Retina (tissue), 1 donor: ENCODE results near the gene LAPTM5.

Experiments
- DNase-seq: peaks from one replicate; pipeline ENCODE4 v3.0.0-alpha.2; 2016

LAPTM5 gene

DNA sequence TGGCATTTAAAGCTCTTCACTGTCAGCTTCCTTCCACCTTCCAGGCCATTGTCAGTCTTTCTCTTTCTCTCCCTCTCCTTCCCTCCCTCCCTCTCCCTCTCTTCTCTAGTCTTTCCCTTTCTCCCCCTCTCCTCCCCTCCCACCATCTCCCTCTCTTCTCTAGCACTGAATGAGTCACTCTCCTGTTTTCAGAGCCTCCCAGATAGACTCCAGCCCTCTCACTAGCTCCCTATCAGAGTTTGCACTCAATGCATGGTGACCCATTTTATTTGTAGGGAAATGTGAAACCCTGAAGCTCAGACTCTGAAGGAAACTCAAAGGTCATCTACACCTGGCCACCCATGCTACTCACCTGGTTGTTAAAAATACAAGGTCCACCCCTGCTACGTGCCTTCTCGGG lies 29.8 kb downstream of the LAPTM5 start:
- DNase-seq: no peak

DNA sequence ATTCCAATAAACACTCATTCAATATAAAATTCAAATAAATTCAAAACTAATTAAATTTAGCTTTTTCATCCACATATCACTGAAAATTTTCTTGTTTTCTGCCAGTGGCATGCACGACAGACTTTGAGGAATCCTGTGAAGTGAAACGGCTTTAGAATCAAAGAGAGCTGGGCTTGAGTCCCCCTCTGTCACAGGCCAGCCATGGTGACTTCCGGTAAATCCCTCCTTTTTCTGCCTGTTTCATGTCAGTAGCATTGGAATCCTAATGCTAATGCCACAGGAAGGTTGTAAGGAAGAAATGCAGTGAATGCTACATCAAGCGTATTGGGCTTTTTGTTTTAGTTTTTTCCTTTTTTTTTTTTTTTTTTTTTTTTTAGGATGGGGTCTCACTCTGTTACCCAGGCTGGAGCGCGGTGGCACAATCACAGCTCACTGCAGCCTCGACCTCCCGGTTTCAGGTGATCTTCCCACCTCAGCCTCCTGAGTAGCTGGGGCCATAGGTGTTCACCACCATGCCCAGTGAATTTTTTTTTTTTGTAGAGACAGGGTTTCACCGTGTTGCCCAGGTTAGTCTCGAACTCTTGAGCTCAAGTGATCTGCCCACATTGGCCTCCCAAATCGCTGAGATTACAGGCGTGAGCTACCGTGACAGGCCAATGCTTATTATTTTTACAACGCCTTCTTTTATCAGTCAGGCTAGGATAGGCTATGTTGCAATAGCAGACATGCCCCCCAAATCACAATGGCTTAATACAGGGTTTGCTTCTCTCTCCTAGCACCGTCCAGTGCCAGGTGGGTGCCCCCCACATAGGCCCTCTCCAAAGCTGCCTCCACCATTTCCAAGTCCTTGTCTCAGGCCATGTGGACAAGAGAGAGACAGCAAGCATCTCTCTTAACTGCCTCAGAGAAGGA lies 30.5 kb downstream of the LAPTM5 start:
- DNase-seq: no peak

DNA sequence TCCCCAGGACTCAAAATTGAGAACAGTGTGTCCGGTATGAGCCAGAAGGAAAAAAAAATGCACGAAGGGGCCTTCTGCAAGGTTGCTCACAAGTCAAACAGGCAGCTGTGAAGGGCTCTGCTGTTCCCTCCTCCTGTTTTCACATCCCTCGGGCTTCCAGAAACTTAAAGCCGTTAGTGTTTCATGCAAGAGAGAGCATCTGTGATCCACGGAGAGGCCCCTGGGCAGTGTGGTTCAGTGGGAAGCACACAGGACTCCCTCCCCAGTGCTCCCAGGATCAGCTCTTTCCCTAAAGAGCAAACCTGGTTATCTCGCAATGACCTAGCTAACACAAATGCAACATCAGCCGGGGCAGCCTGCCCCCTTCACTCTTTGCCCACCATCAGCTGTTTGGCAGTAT lies 31.3 kb downstream of the LAPTM5 start:
- DNase-seq: no peak

- DNase-seq: no peak
These were observed 32.0 kb downstream of the LAPTM5 start for GRCh38 chr1:30725450-30726095.

DNA sequence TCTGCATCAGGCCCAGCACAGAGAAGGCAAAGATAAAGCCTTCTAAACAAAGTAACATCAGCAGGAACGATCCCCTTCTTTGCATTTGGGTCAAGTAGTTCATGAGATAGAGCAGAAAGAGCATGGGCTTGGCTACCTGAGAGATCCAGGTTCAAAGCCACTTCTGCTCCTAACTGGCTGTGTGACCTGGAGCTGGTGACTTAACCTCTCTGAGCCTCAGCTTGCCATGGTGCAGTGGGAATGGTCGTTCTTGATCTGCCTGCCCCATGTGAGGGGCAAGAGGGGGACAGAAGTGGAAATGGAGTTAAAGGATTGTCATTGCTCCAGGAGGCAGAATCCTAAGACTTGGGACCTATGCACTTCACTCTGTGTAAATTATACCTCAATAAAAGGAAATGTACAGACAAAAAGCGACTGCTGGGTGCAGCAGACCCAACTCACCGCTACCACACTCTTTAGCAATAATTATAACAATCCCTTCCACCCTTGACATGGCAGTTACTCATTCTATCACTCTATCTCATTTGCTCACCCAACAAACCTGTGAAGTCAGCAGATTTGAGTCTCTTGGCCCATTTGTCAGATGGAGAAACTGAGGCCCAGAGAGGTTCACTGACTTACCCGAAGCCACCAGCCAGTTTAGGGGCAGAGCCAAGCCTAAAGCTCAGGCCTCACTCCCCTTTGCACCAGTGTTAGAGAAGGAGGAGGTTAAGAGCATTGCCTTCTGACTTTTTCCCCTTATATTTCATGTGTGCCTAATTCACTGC lies 32.7 kb downstream of the LAPTM5 start:
- DNase-seq: no peak

- DNase-seq: no peak
These were observed 33.4 kb downstream of the LAPTM5 start for GRCh38 chr1:30724175-30724574.

DNA sequence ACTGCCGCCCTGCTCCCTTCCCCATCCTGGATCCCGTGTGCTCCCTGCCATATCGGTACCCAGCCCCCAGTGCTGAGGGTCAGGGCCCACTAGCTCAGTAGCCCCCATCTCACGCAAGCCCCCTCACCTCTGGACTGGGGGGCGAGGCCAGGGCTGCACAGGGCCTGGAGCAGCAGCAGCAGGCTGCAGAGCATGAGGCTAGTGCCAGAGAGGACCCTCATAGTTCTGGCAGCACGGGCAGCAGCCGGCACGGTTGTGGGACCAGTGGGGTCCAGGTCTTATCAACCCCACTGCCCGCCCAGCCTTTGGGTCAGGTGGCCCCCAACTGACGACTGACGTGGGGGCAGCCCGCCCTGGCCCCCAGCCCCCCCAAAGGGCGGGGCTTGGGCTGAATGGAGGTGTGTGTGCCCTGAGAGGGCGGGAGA lies 34.2 kb downstream of the LAPTM5 start, which contains the start of gene MATN1:
Gene MATN1, minus strand, starts transcription at position 255 of the 425 bp plus-strand sequence. Its CDS starts 34 bp downstream, at position 221.
- DNase-seq: no peak

- DNase-seq: no peak
These were observed 35.6 kb downstream of the LAPTM5 start for GRCh38 chr1:30721812-30722537.

DNA sequence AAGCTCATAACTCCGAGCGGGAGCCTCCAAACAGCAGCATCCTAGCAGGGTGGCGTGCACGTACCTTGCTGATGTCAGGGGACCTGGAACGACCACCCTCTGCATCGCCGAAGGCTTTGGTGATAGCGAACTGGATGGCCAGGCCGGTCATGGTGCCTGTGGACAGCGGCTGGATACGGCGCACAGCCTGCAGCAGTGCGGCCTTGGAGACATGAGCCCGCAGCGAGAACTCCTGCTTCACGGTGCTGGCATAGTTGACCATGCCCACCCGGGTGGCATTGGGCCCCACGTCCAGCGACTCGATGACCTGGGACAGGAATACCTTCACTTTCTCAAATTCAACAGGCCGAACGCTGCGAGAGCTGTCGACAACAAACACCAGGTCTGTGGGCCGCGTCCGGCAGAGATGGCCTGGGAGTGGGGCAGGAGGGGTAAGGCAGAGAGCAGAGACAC lies 36.2 kb downstream of the LAPTM5 start:
- DNase-seq: no peak

- DNase-seq: no peak
These were observed 37.0 kb downstream of the LAPTM5 start for GRCh38 chr1:30720271-30721223.

- DNase-seq: no peak
These were observed 37.9 kb downstream of the LAPTM5 start for GRCh38 chr1:30719406-30720270.

DNA sequence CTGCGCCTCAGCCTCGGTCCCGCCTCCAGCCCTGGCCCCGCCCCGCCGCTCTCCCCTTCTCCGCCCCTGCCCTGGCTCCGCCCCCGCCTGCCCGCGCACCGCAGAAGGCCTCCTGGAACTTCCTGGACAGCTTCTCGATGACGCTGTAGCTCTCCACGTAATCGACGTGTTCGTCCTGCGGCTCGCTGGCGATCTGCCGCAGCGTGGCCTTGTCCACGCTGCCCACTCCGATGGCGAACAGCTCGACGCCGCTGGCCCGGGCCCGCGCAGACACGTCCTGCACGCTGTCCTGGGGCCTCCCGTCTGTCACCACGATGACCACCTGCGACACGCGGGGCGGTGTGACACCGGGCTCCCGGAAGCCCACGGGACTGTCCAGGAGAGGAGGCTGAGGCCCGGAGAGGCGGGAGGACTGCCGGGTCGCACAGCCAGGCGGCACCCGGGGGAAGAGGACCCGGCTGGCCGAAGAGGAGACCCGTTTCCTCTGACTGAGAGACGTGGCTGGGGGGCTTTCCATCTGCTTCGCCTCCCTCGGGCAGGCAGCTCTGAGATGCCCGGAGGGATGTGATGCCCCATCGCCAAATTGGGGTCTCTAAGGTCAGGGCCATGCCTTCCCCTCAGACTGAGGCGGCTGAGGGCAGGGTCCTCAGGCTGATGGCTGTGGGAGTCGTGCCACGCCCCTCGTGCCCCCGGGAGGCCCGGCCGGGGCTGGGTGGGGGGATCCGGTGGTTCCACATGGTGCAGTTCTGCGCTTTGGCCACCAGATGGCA lies 38.8 kb downstream of the LAPTM5 start:
- DNase-seq: peak; percentile 99

GRCh38 chr1:30718091-30718635 lies 39.4 kb downstream of the LAPTM5 start:
- DNase-seq: peak; percentile 93

DNA sequence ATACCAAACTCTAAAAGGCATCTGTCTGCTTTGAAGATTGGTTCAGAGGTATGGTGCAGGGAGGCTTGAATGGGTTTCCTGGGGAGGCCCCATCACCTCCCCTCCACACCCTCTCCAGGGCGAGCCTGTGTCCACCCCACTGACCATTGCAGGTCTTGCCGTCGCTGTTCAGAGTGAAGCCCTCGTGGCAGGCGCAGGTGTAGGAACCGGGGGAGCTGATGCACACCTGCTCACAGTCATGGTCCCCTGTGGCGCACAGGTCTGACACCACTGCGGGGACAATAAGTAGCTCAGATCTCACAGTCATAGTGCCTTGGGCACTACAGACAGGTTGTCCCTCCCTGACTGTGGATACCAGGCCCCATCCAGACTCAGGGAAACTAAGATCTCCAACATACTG lies 40.9 kb downstream of the LAPTM5 start:
- no peak for DNase-seq

GRCh38 chr1:30715886-30716285 lies 41.7 kb downstream of the LAPTM5 start:
- no peak for DNase-seq

GRCh38 chr1:30715216-30715615 lies 42.4 kb downstream of the LAPTM5 start:
- no peak for DNase-seq

GRCh38 chr1:30714536-30715090 lies 43.0 kb downstream of the LAPTM5 start:
- DNase-seq: no peak

DNA sequence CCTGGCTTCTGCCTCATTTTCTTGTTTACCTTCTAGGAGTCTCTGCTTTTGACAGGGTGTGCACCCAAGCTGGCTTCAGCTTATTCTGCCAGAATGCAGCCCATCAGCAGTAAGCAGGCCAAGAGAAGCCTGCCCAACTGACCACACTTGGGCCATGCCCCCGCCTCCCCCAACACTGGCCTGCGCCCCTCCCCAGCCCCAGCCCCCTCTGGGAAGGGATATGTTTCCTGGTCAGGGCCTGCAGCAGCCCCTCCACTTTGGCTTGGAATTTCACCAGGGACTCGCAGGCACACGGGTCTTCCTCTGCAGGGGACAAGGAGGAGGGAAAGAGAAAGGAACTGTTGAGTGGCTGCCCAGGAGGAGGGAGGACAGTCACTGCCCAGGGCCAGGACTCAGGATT lies 43.5 kb downstream of the LAPTM5 start:
- DNase-seq: no peak

DNA sequence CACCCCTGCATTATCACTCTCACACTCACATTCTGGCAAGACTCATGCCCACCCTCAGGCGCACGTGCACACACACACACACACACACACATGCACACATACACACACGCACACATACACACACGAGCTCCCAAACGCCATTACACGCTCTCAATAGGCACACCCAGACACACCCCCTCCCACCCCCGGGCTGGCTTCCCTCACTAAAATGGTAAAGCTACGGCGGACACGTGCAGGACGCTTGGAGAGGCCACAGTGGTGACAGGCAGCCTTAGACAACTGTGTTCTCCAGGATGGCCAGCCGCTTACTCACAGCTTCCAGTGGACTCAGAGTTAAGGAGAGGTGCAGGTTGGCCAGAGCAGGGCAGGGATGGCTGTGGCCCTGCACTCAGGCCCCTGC lies 44.3 kb downstream of the LAPTM5 start:
- DNase-seq: no peak
